Measurements from ENCODE around the gene ZNF136. TPM values are rescaled to one million over a fixed set of nuclear protein-coding genes. Genes with fewer than 3 reads are reported as not detected.

ZNF136 gene
- total and polyA plus RNA-seq, 9 of the 15 experiments (the other 6 are each of a cell fraction or from before 2014, with no cell fraction given) = 1.0 to 5.3 (median 3.1) TPM

DNA sequence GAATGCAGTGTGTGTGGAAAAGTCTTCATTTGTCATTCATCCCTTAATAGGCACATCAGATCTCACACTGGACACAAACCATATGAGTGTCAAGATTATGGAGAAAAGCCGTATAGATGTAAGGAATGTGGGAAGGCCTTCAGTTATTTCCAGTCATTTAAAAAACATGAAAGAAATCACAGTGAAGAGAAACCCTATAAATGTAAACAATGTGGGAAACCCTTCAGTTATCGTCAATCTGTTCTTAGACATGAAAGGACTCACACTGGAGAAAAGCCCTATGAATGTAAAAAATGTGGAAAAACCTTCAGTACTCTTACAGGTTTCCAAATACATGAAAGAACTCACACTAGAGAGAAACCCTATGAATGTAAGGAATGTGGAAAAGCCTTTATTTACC is 45.3 kb downstream of the ZNF136 start:
- FAIRE-seq (no peak), DNase-seq (ENCODE audit: extremely low read depth in 1 of 4, low spot score in 3 of 4) (no peak), ATAC-seq (no peak)
- Histone ChIP-seq H3K4me1 (replicated peaks in 1 of 2; ENCODE audit: control insufficient read depth in 2 of 2, insufficient read depth in 2 of 2, low read length in 2 of 2) (no peaks in the 10 kb centered on the region), H3K36me3 (ENCODE audit: control insufficient read depth, insufficient read depth, low read length) (no peaks in the 10 kb centered on the region), H3K9me1 (ENCODE audit: control insufficient read depth, insufficient read depth, low read length) (no peaks in the 10 kb centered on the region), H2AFZ (ENCODE audit: low read depth, low read length) (no peak overlapping the region), H3K27me3 (ENCODE audit: control insufficient read depth in 2 of 2, insufficient read depth in 2 of 2, low read length in 2 of 2) (no peaks in the 10 kb centered on the region), H3K27ac (ENCODE audit: extremely low read depth, low read depth, low read length) (no peak overlapping the region), H3K4me3 (no peak overlapping the region), H3K79me2 (ENCODE audit: control insufficient read depth, insufficient read depth, low read length) (no peaks in the 10 kb centered on the region), H3K4me2 (ENCODE audit: insufficient read depth, low read length) (no peak overlapping the region), H3K9me3 (replicated peaks; ENCODE audit: control insufficient read depth, insufficient read depth, low read depth, low read length) (no peaks in the 10 kb centered on the region; the same call in 1 of the 2 replicates), H3K9ac (ENCODE audit: insufficient read depth in 1 of 2, low read depth in 2 of 2, low read length in 2 of 2) (no peak overlapping the region), H4K20me1 (replicated peaks; ENCODE audit: control insufficient read depth, insufficient read depth, low read length) (no peaks in the 10 kb centered on the region)
- ChIA-PET CTCF (ENCODE audit: low intra/inter-chr PET ratio) (no interaction called here), POLR2A (no interaction called here)
- no peak for TF ChIP-seq RBM25 (IDR thresholded peaks at IDR 0.05; ENCODE audit: low read depth, low read length, severe bottlenecking)
- no peak for TF ChIP-seq RBM15 (IDR thresholded peaks at IDR 0.05; ENCODE audit: insufficient read depth, low read length)
- no peak for TF ChIP-seq TEAD1 (CRISPR knock-in tag; IDR thresholded peaks at IDR 0.05)
- no peak for TF ChIP-seq TCF7L2 (IDR thresholded peaks at IDR 0.05; ENCODE audit: low read depth, low read length)
- TF ChIP-seq RNF2 (IDR thresholded peaks at IDR 0.05) = no peak
- no peak for TF ChIP-seq HNRNPLL (IDR thresholded peaks at IDR 0.05; ENCODE audit: low read depth, low read length, poor library complexity, severe bottlenecking)
- peak; percentile 94 for TF ChIP-seq ZNF75A (CRISPR knock-in tag; IDR thresholded peaks at IDR 0.05)
- intact Hi-C loops (cut with micrococcal nuclease) (no loop called here), in situ Hi-C loops (cut with MboI) (loop anchor here (10.0 kb wide), 1 partner anchor 467 kb away; no protein-coding TSS in a partner anchor)
- BruUV-seq (replicated peaks) = no TSS peak
- WGBS (ENCODE audit: insufficient coverage, low coverage, missing lambda C conversion rate) = 8% methylated on average over 2 of the region's 2 CpGs

GRCh38 chr19:12217332-12217731 is 54.4 kb downstream of the ZNF136 start:
- no peak overlapping the region for H3K27ac ChIP-seq (ENCODE audit: extremely low read depth, low read depth, low read length)
- no peaks in the 10 kb centered on the region for H3K4me1 ChIP-seq (replicated peaks in 1 of 2; ENCODE audit: control insufficient read depth in 2 of 2, insufficient read depth in 2 of 2, low read length in 2 of 2)
- ChIA-PET POLR2A (no interaction called here), CTCF (ENCODE audit: low intra/inter-chr PET ratio) (no interaction called here)
- H4K20me1 ChIP-seq (replicated peaks; ENCODE audit: control insufficient read depth, insufficient read depth, low read length) = no peaks in the 10 kb centered on the region
- H2AFZ ChIP-seq (ENCODE audit: low read depth, low read length) = no peak overlapping the region
- in situ Hi-C loops (cut with MboI) (no loop called here), intact Hi-C loops (cut with micrococcal nuclease) (no loop called here)
- no peak overlapping the region for H3K4me3 ChIP-seq
- no peaks in the 10 kb centered on the region for H3K9me1 ChIP-seq (ENCODE audit: control insufficient read depth, insufficient read depth, low read length)
- H3K36me3 ChIP-seq (ENCODE audit: control insufficient read depth, insufficient read depth, low read length) = no peaks in the 10 kb centered on the region
- H3K27me3 ChIP-seq (ENCODE audit: control insufficient read depth in 2 of 2, insufficient read depth in 2 of 2, low read length in 2 of 2) = no peaks in the 10 kb centered on the region
- H3K79me2 ChIP-seq (ENCODE audit: control insufficient read depth, insufficient read depth, low read length) = no peaks in the 10 kb centered on the region
- TF ChIP-seq BCL6 (CRISPR knock-in tag; IDR thresholded peaks at IDR 0.05) (no peak), ZNF512 (tag; IDR thresholded peaks at IDR 0.05) (no peak), PRMT5 (CRISPR knock-in tag; IDR thresholded peaks at IDR 0.05) (no peak), PKNOX1 (IDR thresholded peaks at IDR 0.05) (no peak), ZNF282 (CRISPR knock-in tag; IDR thresholded peaks at IDR 0.05) (no peak)
- TF ChIP-seq, protein P1, sequence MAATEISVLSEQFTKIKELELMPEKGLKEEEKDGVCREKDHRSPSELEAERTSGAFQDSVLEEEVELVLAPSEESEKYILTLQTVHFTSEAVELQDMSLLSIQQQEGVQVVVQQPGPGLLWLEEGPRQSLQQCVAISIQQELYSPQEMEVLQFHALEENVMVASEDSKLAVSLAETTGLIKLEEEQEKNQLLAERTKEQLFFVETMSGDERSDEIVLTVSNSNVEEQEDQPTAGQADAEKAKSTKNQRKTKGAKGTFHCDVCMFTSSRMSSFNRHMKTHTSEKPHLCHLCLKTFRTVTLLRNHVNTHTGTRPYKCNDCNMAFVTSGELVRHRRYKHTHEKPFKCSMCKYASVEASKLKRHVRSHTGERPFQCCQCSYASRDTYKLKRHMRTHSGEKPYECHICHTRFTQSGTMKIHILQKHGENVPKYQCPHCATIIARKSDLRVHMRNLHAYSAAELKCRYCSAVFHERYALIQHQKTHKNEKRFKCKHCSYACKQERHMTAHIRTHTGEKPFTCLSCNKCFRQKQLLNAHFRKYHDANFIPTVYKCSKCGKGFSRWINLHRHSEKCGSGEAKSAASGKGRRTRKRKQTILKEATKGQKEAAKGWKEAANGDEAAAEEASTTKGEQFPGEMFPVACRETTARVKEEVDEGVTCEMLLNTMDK (IDR thresholded peaks at IDR 0.05; ENCODE audit: borderline replicate concordance, insufficient read depth, low read depth, low read length, poor library complexity, severe bottlenecking) = no peak
- no TSS peak for BruUV-seq (replicated peaks)
- H3K9ac ChIP-seq (ENCODE audit: insufficient read depth in 1 of 2, low read depth in 2 of 2, low read length in 2 of 2) = no peak overlapping the region
- FAIRE-seq (no peak), DNase-seq (ENCODE audit: extremely low read depth in 1 of 4, low spot score in 3 of 4) (no peak), ATAC-seq (no peak)
- 0 out of 2 replicates have a peak, but pooled peaks cover 1% of the 10 kb centered on the region for H3K9me3 ChIP-seq (replicated peaks; ENCODE audit: control insufficient read depth, insufficient read depth, low read depth, low read length)
- H3K4me2 ChIP-seq (ENCODE audit: insufficient read depth, low read length) = no peak overlapping the region

Measured in K562 (cell line).